Skin of body (tissue), 2 donors: Measurements from ENCODE around the gene ACSM3. TPM values are rescaled to one million over a fixed set of nuclear protein-coding genes. Genes with fewer than 3 reads are reported as not detected.
"Not testable (repeated sequence)": the region's sequence is repeated elsewhere in the genome, so short reads cannot be mapped to it uniquely, and the experiment has no call there.

Source experiments
- DNase-seq: peaks from one replicate; lab custom pipeline; 2025; lab: John Stamatoyannopoulos, UW
- total RNA-seq: library from RNA; depleted of rRNA; stranded (reverse); fragments of >200 nt; gene quantifications from one replicate; pipeline ENCODE4 v1.2.3, GENCODE V29; 2014

Gene ACSM3
- total RNA-seq, 1 donor from 2014 or later = 5.1 TPM

GRCh38 chr16:20805684-20806167 lies 41.9 kb downstream of the ACSM3 start:
- DNase-seq = not testable (repeated sequence)

GRCh38 chr16:20806168-20807050 lies 42.6 kb downstream of the ACSM3 start, which contains the start of the genes ERI2 and REXO5:
TSS of gene ERI2 (minus strand) at chr16:20806472. CDS start at chr16:20806430, 42 bp downstream.
TSS of gene REXO5 (plus strand) at chr16:20806527. CDS start at chr16:20806954, 427 bp downstream.
- peak; percentile 87 for DNase-seq

- DNase-seq = no peak
These were observed 44.0 kb downstream of the ACSM3 start for GRCh38 chr16:20807862-20808261.

- DNase-seq = no peak
These were observed 48.1 kb downstream of the ACSM3 start for GRCh38 chr16:20811889-20812439.

- DNase-seq = no peak
These were observed 48.7 kb downstream of the ACSM3 start for GRCh38 chr16:20812510-20812909.

GRCh38 chr16:20814784-20815183 lies 51.0 kb downstream of the ACSM3 start:
- DNase-seq = no peak

- DNase-seq = no peak
These were observed 55.2 kb downstream of the ACSM3 start for GRCh38 chr16:20818929-20819585.

- no peak for DNase-seq
These were observed 57.9 kb downstream of the ACSM3 start for GRCh38 chr16:20821682-20822081.

GRCh38 chr16:20822521-20823325 lies 58.9 kb downstream of the ACSM3 start:
- DNase-seq = no peak

GRCh38 chr16:20826039-20826566 lies 62.3 kb downstream of the ACSM3 start:
- DNase-seq = no peak

- DNase-seq = no peak
These were observed 65.7 kb downstream of the ACSM3 start for GRCh38 chr16:20829536-20829935.

- DNase-seq = no peak
These were observed 66.6 kb downstream of the ACSM3 start for GRCh38 chr16:20830372-20830771.

GRCh38 chr16:20833086-20833485 lies 69.3 kb downstream of the ACSM3 start:
- DNase-seq = no peak

- DNase-seq = no peak
These were observed 74.4 kb downstream of the ACSM3 start for GRCh38 chr16:20838240-20838639.

- DNase-seq = no peak
These were observed 75.7 kb downstream of the ACSM3 start for GRCh38 chr16:20839504-20839903.

- no peak for DNase-seq
These were observed 80.2 kb downstream of the ACSM3 start for GRCh38 chr16:20844054-20844453.

GRCh38 chr16:20844588-20844987 lies 80.8 kb downstream of the ACSM3 start:
- no peak for DNase-seq

GRCh38 chr16:20846030-20846429 lies 82.2 kb downstream of the ACSM3 start:
- no peak for DNase-seq

- DNase-seq = no peak
These were observed 82.7 kb downstream of the ACSM3 start for GRCh38 chr16:20846551-20846950.
